Measurements from ENCODE around the gene SCN1B.

Gene SCN1B

DNA sequence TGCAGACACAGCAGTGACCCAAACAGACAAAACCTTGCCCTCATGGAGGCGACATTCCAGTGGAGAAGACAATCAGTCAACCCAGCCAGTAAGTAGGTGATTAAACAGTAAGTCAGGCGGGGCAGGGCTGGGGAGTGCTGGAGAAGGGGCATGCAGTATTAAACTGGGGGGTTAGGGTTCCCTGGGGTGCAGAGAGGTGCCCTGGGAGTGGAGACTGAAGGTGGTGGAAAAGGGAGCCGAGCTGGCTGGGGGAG lies 54.2 kb downstream of the SCN1B start:
- POLR2A ChIA-PET = no interaction called here
- Histone ChIP-seq H3K9me3 (ENCODE audit: control insufficient read depth, insufficient read depth, low read depth, low read length) (no peaks in the 10 kb centered on the region; the same call in 1 of the 2 replicates), H3K4me3 (ENCODE audit: low read depth, low read length) (no peak overlapping the region), H3K36me3 (ENCODE audit: control insufficient read depth in 2 of 2, insufficient read depth in 1 of 2, low read length in 2 of 2) (no peaks in the 10 kb centered on the region), H3K4me1 (ENCODE audit: control insufficient read depth, insufficient read depth, low read length) (no peaks in the 10 kb centered on the region), H3K27ac (ENCODE audit: extremely low read depth, low read depth, low read length) (no peak overlapping the region)
- CTCF ChIA-PET = no interaction called here
- no peak for TF ChIP-seq ZNF155 (tag by site-specific recombination; IDR thresholded peaks at IDR 0.05)
- TF ChIP-seq, protein P1, sequence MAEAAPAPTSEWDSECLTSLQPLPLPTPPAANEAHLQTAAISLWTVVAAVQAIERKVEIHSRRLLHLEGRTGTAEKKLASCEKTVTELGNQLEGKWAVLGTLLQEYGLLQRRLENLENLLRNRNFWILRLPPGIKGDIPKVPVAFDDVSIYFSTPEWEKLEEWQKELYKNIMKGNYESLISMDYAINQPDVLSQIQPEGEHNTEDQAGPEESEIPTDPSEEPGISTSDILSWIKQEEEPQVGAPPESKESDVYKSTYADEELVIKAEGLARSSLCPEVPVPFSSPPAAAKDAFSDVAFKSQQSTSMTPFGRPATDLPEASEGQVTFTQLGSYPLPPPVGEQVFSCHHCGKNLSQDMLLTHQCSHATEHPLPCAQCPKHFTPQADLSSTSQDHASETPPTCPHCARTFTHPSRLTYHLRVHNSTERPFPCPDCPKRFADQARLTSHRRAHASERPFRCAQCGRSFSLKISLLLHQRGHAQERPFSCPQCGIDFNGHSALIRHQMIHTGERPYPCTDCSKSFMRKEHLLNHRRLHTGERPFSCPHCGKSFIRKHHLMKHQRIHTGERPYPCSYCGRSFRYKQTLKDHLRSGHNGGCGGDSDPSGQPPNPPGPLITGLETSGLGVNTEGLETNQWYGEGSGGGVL (tag by site-specific recombination; IDR thresholded peaks at IDR 0.05) = no peak
- TF ChIP-seq ZNF2 (tag by site-specific recombination; IDR thresholded peaks at IDR 0.05) = no peak
- no peak for TF ChIP-seq PRDM1 (tag by site-specific recombination; IDR thresholded peaks at IDR 0.05)
- TF ChIP-seq ZIC2 (tag by site-specific recombination; IDR thresholded peaks at IDR 0.05) = no peak

DNA sequence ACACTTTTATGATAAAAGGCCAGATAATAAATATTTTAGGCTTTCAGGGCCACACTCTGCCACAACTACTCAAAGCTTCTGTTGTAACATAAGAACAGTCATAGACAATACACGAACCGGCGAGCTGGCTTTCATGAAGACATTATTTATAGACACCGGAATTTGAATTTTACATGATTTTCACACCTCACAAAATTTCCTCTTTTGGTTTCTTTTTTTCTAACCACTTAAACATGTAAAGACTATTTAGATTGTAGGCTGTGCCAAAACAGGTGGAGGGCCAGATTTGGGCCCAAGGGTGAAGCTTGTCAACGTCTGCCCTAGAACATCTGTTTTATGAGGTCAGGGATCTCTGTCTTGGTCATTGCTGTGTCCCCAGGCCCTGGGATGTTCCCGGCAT lies 55.7 kb downstream of the SCN1B start:
- Histone ChIP-seq H3K36me3 (ENCODE audit: control insufficient read depth in 2 of 2, insufficient read depth in 1 of 2, low read length in 2 of 2) (no peaks in the 10 kb centered on the region), H3K27ac (ENCODE audit: extremely low read depth, low read depth, low read length) (no peak overlapping the region), H3K4me3 (ENCODE audit: low read depth, low read length) (no peak overlapping the region), H3K4me1 (ENCODE audit: control insufficient read depth, insufficient read depth, low read length) (peaks cover 7% of the 10 kb centered on the region), H3K9me3 (ENCODE audit: control insufficient read depth, insufficient read depth, low read depth, low read length) (no peaks in the 10 kb centered on the region; the same call in 1 of the 2 replicates)
- CTCF ChIA-PET = interaction anchor here (0.6 to 4.7 kb wide), 13 partner anchors 12 to 382 kb away, joined by 3 to 60 read pairs (median 6); partner anchors contain the start of gene LGI4
- POLR2A ChIA-PET = interaction anchor here (1.0 kb wide), 1 partner anchor 19 kb away, joined by 3 read pairs; no protein-coding TSS in a partner anchor
- TF ChIP-seq KLF1 (tag by site-specific recombination; IDR thresholded peaks at IDR 0.05) = no peak
- no peak for TF ChIP-seq ZNF48 (tag by site-specific recombination; IDR thresholded peaks at IDR 0.05)
- TF ChIP-seq, protein P2, sequence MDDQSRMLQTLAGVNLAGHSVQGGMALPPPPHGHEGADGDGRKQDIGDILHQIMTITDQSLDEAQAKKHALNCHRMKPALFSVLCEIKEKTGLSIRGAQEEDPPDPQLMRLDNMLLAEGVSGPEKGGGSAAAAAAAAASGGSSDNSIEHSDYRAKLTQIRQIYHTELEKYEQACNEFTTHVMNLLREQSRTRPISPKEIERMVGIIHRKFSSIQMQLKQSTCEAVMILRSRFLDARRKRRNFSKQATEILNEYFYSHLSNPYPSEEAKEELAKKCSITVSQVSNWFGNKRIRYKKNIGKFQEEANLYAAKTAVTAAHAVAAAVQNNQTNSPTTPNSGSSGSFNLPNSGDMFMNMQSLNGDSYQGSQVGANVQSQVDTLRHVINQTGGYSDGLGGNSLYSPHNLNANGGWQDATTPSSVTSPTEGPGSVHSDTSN (CRISPR knock-in tag; IDR thresholded peaks at IDR 0.05) = no peak
- TF ChIP-seq ZNF211 (tag by site-specific recombination; IDR thresholded peaks at IDR 0.05; ENCODE audit: low read depth) = no peak
- no peak for TF ChIP-seq ZNF555 (tag by site-specific recombination; conservative IDR thresholded peaks at IDR 0.05)
- TF ChIP-seq, protein P3, sequence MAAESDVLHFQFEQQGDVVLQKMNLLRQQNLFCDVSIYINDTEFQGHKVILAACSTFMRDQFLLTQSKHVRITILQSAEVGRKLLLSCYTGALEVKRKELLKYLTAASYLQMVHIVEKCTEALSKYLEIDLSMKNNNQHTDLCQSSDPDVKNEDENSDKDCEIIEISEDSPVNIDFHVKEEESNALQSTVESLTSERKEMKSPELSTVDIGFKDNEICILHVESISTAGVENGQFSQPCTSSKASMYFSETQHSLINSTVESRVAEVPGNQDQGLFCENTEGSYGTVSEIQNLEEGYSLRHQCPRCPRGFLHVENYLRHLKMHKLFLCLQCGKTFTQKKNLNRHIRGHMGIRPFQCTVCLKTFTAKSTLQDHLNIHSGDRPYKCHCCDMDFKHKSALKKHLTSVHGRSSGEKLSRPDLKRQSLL (tag by site-specific recombination; IDR thresholded peaks at IDR 0.05) = no peak
- no peak for TF ChIP-seq REPIN1 (tag by site-specific recombination; IDR thresholded peaks at IDR 0.05; ENCODE audit: low read depth)
- TF ChIP-seq ZNF223 (tag by site-specific recombination; IDR thresholded peaks at IDR 0.05) = no peak
- TF ChIP-seq, protein P4, sequence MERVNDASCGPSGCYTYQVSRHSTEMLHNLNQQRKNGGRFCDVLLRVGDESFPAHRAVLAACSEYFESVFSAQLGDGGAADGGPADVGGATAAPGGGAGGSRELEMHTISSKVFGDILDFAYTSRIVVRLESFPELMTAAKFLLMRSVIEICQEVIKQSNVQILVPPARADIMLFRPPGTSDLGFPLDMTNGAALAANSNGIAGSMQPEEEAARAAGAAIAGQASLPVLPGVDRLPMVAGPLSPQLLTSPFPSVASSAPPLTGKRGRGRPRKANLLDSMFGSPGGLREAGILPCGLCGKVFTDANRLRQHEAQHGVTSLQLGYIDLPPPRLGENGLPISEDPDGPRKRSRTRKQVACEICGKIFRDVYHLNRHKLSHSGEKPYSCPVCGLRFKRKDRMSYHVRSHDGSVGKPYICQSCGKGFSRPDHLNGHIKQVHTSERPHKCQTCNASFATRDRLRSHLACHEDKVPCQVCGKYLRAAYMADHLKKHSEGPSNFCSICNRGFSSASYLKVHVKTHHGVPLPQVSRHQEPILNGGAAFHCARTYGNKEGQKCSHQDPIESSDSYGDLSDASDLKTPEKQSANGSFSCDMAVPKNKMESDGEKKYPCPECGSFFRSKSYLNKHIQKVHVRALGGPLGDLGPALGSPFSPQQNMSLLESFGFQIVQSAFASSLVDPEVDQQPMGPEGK (tag by site-specific recombination; IDR thresholded peaks at IDR 0.05) = no peak
- no peak for TF ChIP-seq ZNF558 (tag by site-specific recombination; IDR thresholded peaks at IDR 0.05)
- TF ChIP-seq SP3 (tag by site-specific recombination; IDR thresholded peaks at IDR 0.05) = no peak
- TF ChIP-seq WT1 (tag by site-specific recombination; IDR thresholded peaks at IDR 0.05) = no peak

DNA sequence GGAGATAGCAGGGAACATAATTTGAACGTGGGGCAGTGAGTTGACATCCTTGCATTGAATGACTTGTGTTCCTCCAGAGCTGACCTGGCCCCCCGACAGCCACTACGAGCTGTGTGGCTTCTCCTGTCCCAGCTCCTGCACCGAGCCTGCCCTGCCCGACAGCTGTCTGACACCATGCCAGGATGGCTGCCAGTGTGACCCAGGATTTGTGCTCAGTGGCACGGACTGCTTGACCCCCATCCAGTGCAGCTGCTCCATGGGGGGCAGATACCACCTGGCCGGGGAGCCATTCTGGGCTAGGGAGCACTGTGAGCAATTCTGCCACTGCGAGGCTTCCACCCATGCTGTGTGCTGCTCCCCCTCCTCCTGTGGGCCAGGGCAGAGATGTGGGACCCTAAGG lies 56.2 kb downstream of the SCN1B start:
- CTCF ChIA-PET = interaction anchor here (1.0 to 4.7 kb wide), 14 partner anchors 12 to 291 kb away, joined by 3 to 60 read pairs (median 6); partner anchors contain the start of genes FXYD3 and LGI4
- Histone ChIP-seq H3K9me3 (ENCODE audit: control insufficient read depth, insufficient read depth, low read depth, low read length) (no peaks in the 10 kb centered on the region; the same call in 1 of the 2 replicates), H3K4me3 (ENCODE audit: low read depth, low read length) (no peak overlapping the region), H3K27ac (ENCODE audit: extremely low read depth, low read depth, low read length) (no peak overlapping the region), H3K36me3 (ENCODE audit: control insufficient read depth in 2 of 2, insufficient read depth in 1 of 2, low read length in 2 of 2) (no peaks in the 10 kb centered on the region), H3K4me1 (ENCODE audit: control insufficient read depth, insufficient read depth, low read length) (peaks cover 7% of the 10 kb centered on the region)
- POLR2A ChIA-PET = interaction anchor here (1.0 kb wide), 1 partner anchor 19 kb away, joined by 3 read pairs; no protein-coding TSS in a partner anchor
- TF ChIP-seq, protein P5, sequence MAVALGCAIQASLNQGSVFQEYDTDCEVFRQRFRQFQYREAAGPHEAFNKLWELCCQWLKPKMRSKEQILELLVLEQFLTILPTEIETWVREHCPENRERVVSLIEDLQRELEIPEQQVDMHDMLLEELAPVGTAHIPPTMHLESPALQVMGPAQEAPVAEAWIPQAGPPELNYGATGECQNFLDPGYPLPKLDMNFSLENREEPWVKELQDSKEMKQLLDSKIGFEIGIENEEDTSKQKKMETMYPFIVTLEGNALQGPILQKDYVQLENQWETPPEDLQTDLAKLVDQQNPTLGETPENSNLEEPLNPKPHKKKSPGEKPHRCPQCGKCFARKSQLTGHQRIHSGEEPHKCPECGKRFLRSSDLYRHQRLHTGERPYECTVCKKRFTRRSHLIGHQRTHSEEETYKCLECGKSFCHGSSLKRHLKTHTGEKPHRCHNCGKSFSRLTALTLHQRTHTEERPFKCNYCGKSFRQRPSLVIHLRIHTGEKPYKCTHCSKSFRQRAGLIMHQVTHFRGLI (tag by site-specific recombination; IDR thresholded peaks at IDR 0.05) = no peak
- TF ChIP-seq ZNF747 (tag by site-specific recombination; IDR thresholded peaks at IDR 0.05) (no peak), KLF8 (tag by site-specific recombination; IDR thresholded peaks at IDR 0.05) (no peak), ZNF394 (tag by site-specific recombination; IDR thresholded peaks at IDR 0.05; ENCODE audit: borderline replicate concordance) (no peak), KLF7 (tag by site-specific recombination; IDR thresholded peaks at IDR 0.05; ENCODE audit: borderline replicate concordance) (no peak)
- TF ChIP-seq, protein P6, sequence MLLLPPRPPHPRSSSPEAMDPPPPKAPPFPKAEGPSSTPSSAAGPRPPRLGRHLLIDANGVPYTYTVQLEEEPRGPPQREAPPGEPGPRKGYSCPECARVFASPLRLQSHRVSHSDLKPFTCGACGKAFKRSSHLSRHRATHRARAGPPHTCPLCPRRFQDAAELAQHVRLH (tag by site-specific recombination; IDR thresholded peaks at IDR 0.05) = no peak

Measured in HEK293 (cell line).